ENCODE data around the gene CHST8. TPM values are rescaled to one million over a fixed set of nuclear protein-coding genes. Genes with fewer than 3 reads are reported as not detected.
"Not testable (repeated sequence)": the region's sequence is repeated elsewhere in the genome, so short reads cannot be mapped to it uniquely, and the experiment has no call there.

Gene CHST8
- total RNA-seq, 1 donor from 2014 or later: not detected

DNA sequence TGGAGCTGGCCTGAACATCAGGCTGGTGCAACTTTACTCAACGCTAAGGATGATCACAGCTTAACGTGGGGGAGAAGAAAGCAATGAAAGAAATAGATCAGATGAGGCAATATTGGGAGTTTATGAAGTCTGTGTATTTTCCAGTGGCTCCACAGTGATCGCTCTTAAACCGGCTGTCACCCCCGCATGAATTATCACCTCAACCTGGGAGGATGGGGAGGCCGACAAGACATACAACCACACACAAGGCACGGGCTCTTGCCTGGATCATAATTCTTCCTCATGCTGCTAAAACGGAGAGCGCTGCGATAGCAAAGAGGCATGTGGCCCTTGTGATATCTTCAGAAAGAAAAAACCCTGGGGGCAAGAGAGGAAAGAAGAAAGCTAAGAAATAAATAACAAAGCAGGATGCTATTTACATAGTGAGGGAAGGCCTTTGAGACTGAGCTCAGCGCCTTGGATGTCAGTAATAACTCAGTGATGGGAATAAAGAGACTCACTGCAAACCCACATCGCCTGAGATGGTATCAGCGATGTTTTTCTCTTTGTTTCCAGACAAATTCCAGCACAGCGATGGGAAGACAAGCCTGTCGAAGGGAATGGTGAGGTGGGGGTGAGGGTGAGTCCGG, 19.1 kb upstream of the CHST8 start:
- H3K36me3 ChIP-seq (ENCODE audit: control insufficient read depth, insufficient read depth, low read length): no peaks in the 10 kb centered on the region
- TF ChIP-seq, protein P1, sequence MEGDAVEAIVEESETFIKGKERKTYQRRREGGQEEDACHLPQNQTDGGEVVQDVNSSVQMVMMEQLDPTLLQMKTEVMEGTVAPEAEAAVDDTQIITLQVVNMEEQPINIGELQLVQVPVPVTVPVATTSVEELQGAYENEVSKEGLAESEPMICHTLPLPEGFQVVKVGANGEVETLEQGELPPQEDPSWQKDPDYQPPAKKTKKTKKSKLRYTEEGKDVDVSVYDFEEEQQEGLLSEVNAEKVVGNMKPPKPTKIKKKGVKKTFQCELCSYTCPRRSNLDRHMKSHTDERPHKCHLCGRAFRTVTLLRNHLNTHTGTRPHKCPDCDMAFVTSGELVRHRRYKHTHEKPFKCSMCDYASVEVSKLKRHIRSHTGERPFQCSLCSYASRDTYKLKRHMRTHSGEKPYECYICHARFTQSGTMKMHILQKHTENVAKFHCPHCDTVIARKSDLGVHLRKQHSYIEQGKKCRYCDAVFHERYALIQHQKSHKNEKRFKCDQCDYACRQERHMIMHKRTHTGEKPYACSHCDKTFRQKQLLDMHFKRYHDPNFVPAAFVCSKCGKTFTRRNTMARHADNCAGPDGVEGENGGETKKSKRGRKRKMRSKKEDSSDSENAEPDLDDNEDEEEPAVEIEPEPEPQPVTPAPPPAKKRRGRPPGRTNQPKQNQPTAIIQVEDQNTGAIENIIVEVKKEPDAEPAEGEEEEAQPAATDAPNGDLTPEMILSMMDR (IDR thresholded peaks at IDR 0.05; ENCODE audit: insufficient read depth, low read length, poor library complexity, severe bottlenecking): no peak
- H3K4me3 ChIP-seq (ENCODE audit: low read depth, low read length): no peak overlapping the region
- no peak for DNase-seq (ENCODE audit: low read depth)
- no peaks in the 10 kb centered on the region for H3K27me3 ChIP-seq (ENCODE audit: control insufficient read depth, insufficient read depth, low read length)

DNA sequence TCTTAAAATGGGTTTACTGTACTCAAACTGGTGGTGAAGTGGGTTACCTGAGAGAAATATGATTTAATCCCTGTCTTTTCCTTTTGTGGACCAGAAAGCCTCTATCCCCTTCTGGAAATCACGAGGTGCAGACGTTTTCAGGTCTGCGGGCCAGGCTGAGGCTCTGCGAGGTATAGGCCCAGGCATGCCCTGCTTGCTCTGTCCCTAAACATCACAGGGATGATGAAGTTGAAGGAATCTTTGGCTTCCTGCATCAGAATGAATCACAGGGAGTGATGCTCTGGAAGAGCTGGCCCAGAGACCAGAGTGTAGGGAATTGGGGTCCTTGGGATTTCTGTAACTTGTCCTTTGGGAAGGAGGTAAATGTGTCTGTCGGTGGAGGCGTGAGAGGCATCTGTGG, 18.4 kb upstream of the CHST8 start:
- TF ChIP-seq, protein P1 (IDR thresholded peaks at IDR 0.05; ENCODE audit: insufficient read depth, low read length, poor library complexity, severe bottlenecking): no peak
- Histone ChIP-seq H3K27me3 (ENCODE audit: control insufficient read depth, insufficient read depth, low read length) (no peaks in the 10 kb centered on the region), H3K36me3 (ENCODE audit: control insufficient read depth, insufficient read depth, low read length) (no peaks in the 10 kb centered on the region), H3K4me3 (ENCODE audit: low read depth, low read length) (no peak overlapping the region)
- DNase-seq (ENCODE audit: low read depth): no peak

DNA sequence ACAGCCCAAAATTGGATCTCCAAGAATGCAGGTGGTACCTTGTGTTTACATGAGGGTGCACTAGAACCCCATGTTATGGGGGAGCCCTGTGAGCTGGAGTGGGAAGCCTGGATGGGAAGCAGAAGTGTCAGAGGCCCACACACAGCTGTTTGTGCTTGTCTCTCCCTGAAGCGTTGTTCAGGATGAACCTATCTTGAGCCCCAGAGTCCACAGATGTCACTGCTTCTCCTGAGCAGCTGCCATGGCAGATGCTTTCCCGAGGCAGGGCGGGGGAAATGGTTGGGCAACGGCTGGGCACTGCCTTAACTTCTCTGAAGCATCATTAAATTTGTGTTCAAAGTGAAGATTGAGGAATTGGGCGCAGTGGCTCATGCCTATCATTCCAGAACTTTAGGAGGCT, 17.1 kb upstream of the CHST8 start:
- TF ChIP-seq, protein P1 (IDR thresholded peaks at IDR 0.05; ENCODE audit: insufficient read depth, low read length, poor library complexity, severe bottlenecking): no peak
- Histone ChIP-seq H3K27me3 (ENCODE audit: control insufficient read depth, insufficient read depth, low read length) (no peaks in the 10 kb centered on the region), H3K36me3 (ENCODE audit: control insufficient read depth, insufficient read depth, low read length) (no peaks in the 10 kb centered on the region), H3K4me3 (ENCODE audit: low read depth, low read length) (no peak overlapping the region)
- DNase-seq (ENCODE audit: low read depth): no peak

DNA sequence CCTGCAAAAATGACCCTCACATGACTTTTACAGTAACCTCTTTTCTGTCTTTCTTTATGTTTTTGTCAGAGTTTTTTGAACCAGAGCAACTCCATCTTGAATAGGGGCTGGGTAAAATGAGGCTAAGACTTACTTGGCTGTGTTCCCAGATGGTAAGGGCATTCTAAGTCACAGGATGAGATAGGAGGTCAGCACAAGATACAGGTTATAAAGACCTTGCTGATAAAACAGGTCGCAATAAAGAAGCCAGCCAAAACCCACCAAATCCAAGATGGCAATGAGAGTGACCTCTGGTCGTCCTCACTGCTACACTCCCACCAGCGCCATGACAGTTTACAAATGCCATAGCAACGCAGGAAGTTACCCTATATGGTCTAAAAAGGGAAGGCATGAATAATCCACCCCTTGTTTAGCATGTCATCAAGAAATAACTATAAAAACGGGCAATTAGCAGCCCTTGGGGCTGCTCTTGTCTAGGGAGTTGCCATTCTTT, 15.9 kb upstream of the CHST8 start:
- not testable (repeated sequence) for H3K27me3 ChIP-seq (ENCODE audit: control insufficient read depth, insufficient read depth, low read length); H3K4me3 ChIP-seq (ENCODE audit: low read depth, low read length); H3K36me3 ChIP-seq (ENCODE audit: control insufficient read depth, insufficient read depth, low read length); DNase-seq (ENCODE audit: low read depth)

DNA sequence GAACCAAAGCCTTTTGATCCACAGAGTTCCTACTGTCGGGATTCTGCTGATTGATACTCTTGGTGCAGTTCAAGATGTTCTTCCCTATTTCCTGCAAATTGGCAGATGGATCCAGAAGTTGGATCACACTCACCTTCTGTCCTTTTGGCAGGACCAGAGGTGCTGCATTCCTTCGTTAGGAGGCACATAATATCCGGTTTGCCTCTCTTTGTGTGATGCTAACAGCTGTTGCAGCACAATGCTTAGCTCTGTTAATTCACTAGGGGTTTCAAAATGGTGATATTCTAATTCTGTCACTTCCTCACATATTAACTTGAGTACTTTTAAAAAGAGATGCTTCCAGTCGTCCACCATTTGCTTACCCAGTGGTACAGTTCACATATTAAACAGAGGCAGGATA, 15.2 kb upstream of the CHST8 start:
- no peaks in the 10 kb centered on the region for H3K36me3 ChIP-seq (ENCODE audit: control insufficient read depth, insufficient read depth, low read length)
- no peaks in the 10 kb centered on the region for H3K27me3 ChIP-seq (ENCODE audit: control insufficient read depth, insufficient read depth, low read length)
- no peak for DNase-seq (ENCODE audit: low read depth)
- TF ChIP-seq, protein P1 (IDR thresholded peaks at IDR 0.05; ENCODE audit: insufficient read depth, low read length, poor library complexity, severe bottlenecking): no peak
- H3K4me3 ChIP-seq (ENCODE audit: low read depth, low read length): no peak overlapping the region

DNA sequence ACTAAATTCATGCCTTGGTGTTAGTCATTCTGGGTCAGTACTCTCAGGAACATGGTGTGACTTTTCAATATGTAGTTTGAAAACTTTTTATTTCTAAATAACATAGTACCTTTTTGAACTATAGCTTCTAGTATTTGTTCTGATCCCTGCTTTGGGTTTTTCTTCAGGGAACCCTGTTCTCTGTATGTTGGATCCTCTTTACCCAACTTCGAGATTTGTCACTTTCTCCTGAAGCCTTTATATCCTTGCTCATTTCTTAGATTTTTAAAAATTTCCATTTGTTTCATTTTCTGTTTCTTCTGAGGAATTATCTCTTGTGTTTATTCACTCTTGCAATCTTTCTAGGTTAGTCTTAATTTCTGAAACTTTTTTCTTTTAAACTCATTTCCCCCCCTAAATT, 12.4 kb upstream of the CHST8 start:
- no peaks in the 10 kb centered on the region for H3K27me3 ChIP-seq (ENCODE audit: control insufficient read depth, insufficient read depth, low read length)
- H3K36me3 ChIP-seq (ENCODE audit: control insufficient read depth, insufficient read depth, low read length): no peaks in the 10 kb centered on the region
- TF ChIP-seq, protein P1 (IDR thresholded peaks at IDR 0.05; ENCODE audit: insufficient read depth, low read length, poor library complexity, severe bottlenecking): no peak
- DNase-seq (ENCODE audit: low read depth): no peak
- H3K4me3 ChIP-seq (ENCODE audit: low read depth, low read length): no peak overlapping the region

Measured in kidney epithelial cell (primary cell).